HG03159 (cell line): Measurements from ENCODE around the gene RALGDS.
A peak's percentile ranks its signal among the peaks of the same experiment; 100 is the strongest.

Experiments used
- ATAC-seq: cut with Tn5 transposase; IDR thresholded peaks from one replicate; pipeline ENCODE4 v1.9.1; 2021; ENCODE audit warnings: mild to moderate bottlenecking, moderate library complexity; ENCODE audit not compliant: unreplicated experiment

The RALGDS gene

GRCh38 chr9:133137451-133138231 is 16.6 kb upstream of the RALGDS start:
- ATAC-seq: no peak

DNA sequence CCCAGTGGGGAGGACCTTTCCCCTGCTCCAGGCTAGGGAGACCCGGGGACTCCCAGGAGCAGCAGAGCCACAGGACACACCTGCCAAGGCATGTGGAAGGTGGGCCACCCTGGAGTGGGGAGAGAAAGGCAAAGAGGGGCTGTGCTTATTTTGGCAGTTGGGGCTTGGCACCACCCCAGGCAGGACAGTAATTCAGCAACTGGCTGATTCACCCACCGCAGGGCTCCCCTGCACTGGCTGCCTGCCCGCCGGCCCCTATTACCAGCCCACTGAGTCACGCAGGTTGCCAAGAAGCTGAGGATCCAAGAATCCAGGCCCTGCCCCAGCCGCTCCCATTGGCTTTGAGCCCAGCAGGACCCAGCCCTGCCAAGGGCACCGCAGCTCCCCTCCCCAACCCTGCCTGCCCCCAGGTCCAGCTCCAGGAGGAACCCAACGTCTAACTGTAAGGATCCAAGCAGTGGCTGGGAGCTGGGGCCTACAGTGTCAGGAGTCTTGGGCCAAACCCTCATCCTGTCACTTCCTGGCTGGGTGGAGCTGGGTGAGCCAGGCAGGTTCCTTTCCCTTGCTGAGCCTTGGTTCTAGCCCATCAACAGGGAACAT is 14.2 kb upstream of the RALGDS start:
- ATAC-seq: no peak

- ATAC-seq: no peak
Measured at GRCh38 chr9:133134388-133135145, 13.5 kb upstream of the RALGDS start.

DNA sequence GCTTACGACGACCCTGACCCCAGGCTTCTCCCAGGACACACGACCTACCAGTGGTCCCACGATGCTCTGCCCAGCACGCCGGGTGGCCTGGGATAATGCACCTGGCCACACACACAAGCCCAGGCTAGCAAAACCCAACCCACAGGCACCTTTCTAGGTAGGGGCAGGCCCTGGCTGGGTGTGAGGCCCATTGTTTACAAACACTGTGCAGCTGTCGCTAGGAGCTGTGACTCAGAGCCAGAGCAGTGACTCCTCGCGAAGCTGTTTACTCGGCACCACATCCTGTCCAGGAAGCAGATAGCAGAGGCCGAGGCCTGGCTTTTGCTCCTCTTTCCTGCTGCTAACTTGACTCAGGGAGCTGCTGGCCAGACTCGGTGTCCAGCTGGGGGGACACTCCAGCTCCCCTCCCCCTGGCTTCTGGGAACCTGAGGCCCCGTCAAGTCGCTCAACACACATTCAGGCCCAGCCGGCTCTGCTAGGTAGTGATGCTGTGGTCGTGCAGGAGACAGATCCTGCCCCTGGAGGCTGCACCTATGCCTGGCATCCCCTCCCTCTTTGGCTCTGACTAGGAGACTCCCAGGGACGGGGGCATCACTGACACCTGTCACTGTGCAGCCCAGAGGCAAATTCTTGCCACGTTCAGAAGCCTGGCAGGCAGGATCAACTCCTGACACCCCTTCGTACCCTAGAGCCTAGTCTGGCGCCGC is 12.8 kb upstream of the RALGDS start:
- peak; percentile 91 for ATAC-seq

DNA sequence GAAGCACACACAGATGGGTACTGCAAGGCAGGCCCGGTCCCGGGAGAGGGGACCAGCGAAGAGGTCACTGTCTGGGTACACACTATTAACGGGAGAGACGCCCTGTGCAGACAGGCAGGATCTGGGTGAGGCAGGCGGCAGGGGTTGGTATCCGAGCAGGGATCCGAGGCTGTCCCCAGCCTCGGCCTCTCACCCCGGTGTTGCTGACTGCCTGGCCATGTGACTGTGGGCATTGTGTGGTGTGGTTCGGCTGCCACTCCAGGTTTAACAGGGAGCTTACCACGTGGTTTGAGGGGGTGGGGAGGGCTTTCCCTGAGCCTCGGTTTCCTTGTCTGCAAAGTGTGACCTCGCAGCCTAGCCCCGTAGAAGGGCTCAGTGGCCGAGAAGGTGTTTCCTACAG is 11.1 kb upstream of the RALGDS start:
- no peak for ATAC-seq

DNA sequence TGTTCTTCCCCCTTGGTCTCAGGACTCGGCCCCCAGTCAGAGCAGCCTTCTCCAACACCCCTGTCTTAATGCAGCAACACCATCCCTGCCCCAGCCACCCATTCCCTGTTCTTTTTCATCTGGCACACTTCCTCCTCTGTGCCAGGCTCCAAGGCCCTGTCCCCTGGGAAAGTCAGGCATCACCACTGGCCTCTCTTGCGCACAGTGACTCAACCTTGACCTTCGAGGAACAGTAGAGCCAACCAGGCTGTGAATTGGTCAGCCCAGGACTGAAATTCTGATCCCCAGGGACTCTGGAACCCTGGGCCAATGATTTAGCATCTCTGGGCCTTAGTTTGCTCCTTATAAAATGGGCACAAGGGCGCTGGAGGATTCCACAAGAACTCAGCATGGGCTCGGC is 10.5 kb upstream of the RALGDS start:
- ATAC-seq: no peak

GRCh38 chr9:133130685-133131244 is 9.7 kb upstream of the RALGDS start:
- no peak for ATAC-seq

- ATAC-seq: no peak
Measured at GRCh38 chr9:133129001-133129795, 8.2 kb upstream of the RALGDS start.

- ATAC-seq: no peak
Measured at GRCh38 chr9:133128152-133128551, 7.1 kb upstream of the RALGDS start.

DNA sequence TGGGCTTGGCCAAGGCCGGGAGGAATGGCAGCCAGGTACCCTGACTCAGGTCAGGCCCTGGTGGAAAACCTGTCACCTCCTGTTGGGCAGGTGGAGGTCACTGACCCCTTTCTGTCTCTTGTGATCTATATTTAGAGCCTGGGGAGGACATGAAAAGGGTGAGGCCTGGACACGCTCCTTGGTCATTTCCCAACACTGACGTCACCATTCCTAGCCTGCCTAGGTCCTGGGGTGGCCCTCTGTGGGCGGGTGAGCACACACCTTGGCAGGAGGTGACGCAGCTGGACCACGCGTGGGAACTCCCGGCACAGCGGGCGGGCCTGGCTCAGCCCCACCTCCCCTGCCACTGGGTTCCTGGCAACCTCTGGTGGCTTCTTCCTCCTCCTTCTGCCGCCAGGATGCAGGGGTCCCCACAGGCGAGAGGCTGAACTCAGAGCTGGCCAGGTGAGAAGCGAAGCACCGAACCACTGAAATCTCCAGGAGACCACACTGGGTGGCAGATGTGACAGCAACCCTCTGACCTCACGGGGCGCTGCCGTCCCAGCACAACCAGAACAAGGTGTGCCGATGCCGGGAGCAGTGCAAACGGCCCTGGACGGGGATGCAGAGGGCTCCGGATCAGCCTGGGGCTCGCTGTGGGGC is 6.4 kb upstream of the RALGDS start:
- no peak for ATAC-seq

DNA sequence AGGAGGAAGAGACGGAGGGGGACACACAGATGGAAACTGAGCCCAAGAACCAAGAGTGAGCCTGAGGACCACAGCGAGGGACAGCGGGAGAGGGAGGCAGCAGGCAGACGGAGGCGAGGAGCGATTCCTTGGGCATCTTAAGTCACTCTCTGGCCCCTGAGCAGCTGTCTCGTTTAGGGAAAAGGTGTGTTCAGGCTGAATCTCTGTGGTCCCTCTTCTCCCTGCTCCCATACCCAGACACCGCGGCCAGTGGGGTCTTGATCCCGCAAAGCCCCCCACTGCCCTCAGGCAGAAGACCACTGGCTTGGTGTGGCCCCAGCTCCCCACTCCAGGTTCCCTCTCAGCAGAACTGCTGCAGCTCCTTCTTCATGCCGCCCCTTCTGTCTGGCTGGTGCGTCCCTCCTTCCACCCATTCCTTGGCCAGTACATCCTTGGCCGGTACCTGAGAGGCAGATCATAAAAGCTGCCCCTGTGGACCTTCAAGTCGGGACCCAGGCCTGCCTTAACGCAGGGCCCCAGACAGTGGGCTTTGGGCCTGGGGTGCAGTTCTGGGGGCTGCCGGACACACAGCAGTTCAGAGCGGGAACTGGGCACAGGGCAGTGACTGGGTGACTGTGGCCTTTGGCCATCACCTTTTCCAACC is 5.8 kb upstream of the RALGDS start:
- no peak for ATAC-seq

- ATAC-seq: no peak
Measured at GRCh38 chr9:133125941-133126696, 5.1 kb upstream of the RALGDS start.

GRCh38 chr9:133124907-133125275 is 3.9 kb upstream of the RALGDS start:
- no peak for ATAC-seq

- ATAC-seq: no peak
Measured at GRCh38 chr9:133124123-133124906, 3.3 kb upstream of the RALGDS start.

DNA sequence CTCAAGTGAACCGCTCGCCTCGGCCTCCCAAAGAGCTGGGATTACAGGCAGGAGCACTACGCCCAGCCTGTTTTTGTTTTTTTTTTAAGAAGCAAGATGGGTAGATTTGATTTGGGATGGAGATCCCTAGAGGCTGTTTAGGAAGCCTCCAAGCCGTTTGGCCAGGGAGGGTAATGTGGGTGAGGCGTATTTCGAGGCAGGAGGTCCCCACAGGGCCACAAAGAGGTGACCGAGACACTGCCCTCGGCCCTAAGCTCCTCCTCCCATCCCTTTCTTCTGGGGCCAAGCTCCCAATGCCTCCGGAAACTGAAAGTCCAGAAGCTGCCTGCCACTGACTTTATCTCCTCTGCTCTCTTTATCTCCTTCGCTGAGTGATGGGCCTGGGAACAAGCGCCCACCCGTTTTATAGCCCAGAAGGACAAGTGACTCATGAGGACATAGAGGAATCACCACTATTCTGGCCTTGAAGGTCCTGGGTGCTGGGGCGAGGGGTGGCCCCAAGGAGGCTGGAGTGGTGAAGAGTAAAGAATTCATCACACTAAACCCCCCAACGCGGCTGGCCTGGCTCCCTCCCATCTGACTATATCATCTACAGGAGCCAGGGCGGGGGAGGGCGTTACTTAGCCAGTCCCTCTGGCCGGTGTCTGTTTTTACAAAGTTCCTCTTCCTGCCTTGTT is 2.0 kb upstream of the RALGDS start:
- ATAC-seq: no peak

GRCh38 chr9:133122605-133122934 is 1.5 kb upstream of the RALGDS start:
- no peak for ATAC-seq

DNA sequence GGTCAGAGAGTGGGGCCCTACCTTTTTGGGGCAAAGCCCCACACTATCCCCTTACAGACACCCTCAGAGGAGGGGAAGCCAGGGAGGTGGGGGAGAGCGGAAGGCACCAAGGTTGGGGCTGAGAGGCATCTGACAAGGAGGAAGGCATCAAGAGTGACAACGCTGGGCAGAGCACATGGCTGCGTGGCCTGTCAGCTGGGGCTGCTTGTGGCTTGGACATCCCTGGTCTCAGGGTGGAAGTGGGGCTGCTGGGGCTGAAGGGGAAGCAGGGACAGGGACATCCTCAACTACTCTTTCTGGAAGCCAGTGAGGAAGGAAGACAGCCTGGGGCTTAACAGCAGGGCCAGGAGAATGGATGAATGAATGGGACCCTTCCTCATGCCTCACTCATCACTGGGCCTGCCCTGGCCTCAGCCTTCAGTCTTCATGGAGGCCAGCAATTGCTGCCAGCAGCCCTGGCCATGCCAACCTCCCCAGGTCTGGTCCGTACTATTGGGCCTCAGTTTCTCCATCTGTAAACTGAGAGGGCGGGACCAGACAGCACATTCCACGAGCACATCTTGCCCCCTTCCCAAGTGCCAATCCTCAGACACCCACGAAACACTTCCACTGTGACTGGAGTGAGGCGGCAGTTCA is 993 bp upstream of the RALGDS start:
- ATAC-seq: no peak
